ENCODE results near the gene PARD3. TPM values are rescaled to one million over a fixed set of nuclear protein-coding genes. Genes with fewer than 3 reads are reported as not detected.

Gene PARD3
- polyA plus RNA-seq, 1 donor from 2014 or later: 12.4 TPM

GRCh38 chr10:34186745-34187144 is 628.4 kb downstream of the PARD3 start:
- Histone ChIP-seq H3K79me2 (replicated peaks; ENCODE audit: insufficient read depth, low read length) (no peaks in the 10 kb centered on the region), H3K27ac (ENCODE audit: low read length) (no peak overlapping the region), H3K9me3 (ENCODE audit: low read length) (no peaks in the 10 kb centered on the region), H3K4me2 (ENCODE audit: low read length) (no peak overlapping the region), H4K20me1 (ENCODE audit: insufficient read depth) (no peaks in the 10 kb centered on the region), H2AFZ (ENCODE audit: low read depth, low read length) (no peak overlapping the region), H3K36me3 (ENCODE audit: insufficient read depth, low read length) (no peaks in the 10 kb centered on the region), H3K9ac (ENCODE audit: low read length) (no peak overlapping the region), H3K27me3 (ENCODE audit: insufficient read depth, low read depth, low read length) (no peaks in the 10 kb centered on the region), H3K9me2 (ENCODE audit: insufficient read depth, low read length) (no peaks in the 10 kb centered on the region), H3F3A (ENCODE audit: insufficient read depth, low read length, poor library complexity, severe bottlenecking) (no peaks in the 10 kb centered on the region), H3K4me3 (ENCODE audit: low read length) (no peak overlapping the region)
- TF ChIP-seq RAD21 (conservative IDR thresholded peaks at IDR 0.05) (no peak), CTCF (IDR thresholded peaks at IDR 0.05; ENCODE audit: poor library complexity, severe bottlenecking) (no peak), SMC3 (conservative IDR thresholded peaks at IDR 0.05; ENCODE audit: poor library complexity) (no peak), POLR2AphosphoS5 (IDR thresholded peaks at IDR 0.05) (no peak), MXI1 (conservative IDR thresholded peaks at IDR 0.05; ENCODE audit: poor library complexity, severe bottlenecking) (no peak), TAF1 (IDR thresholded peaks at IDR 0.05; ENCODE audit: low read depth) (no peak), EZH2 (IDR thresholded peaks at IDR 0.05; ENCODE audit: borderline replicate concordance, insufficient read depth, low read length, poor library complexity, severe bottlenecking) (no peak), REST (IDR thresholded peaks at IDR 0.05; ENCODE audit: borderline replicate concordance) (no peak), EP300 (conservative IDR thresholded peaks at IDR 0.05; ENCODE audit: poor library complexity, severe bottlenecking) (no peak)

- no peak for TF ChIP-seq SMC3 (conservative IDR thresholded peaks at IDR 0.05; ENCODE audit: poor library complexity)
- no peak for TF ChIP-seq REST (IDR thresholded peaks at IDR 0.05; ENCODE audit: borderline replicate concordance)
- no peak for TF ChIP-seq MXI1 (conservative IDR thresholded peaks at IDR 0.05; ENCODE audit: poor library complexity, severe bottlenecking)
- TF ChIP-seq EP300 (conservative IDR thresholded peaks at IDR 0.05; ENCODE audit: poor library complexity, severe bottlenecking): no peak
- no peak for TF ChIP-seq RAD21 (conservative IDR thresholded peaks at IDR 0.05)
- TF ChIP-seq POLR2AphosphoS5 (IDR thresholded peaks at IDR 0.05): no peak
- no peak for TF ChIP-seq TAF1 (IDR thresholded peaks at IDR 0.05; ENCODE audit: low read depth)
- TF ChIP-seq EZH2 (IDR thresholded peaks at IDR 0.05; ENCODE audit: borderline replicate concordance, insufficient read depth, low read length, poor library complexity, severe bottlenecking): no peak
- no peak for TF ChIP-seq CTCF (IDR thresholded peaks at IDR 0.05; ENCODE audit: poor library complexity, severe bottlenecking)
- H3K79me2 ChIP-seq (replicated peaks; ENCODE audit: insufficient read depth, low read length): no peaks in the 10 kb centered on the region
- no peaks in the 10 kb centered on the region for H3K9me2 ChIP-seq (ENCODE audit: insufficient read depth, low read length)
- H3K9ac ChIP-seq (ENCODE audit: low read length): no peak overlapping the region
- H3K27me3 ChIP-seq (ENCODE audit: insufficient read depth, low read depth, low read length): no peaks in the 10 kb centered on the region
- no peak overlapping the region for H3K4me2 ChIP-seq (ENCODE audit: low read length)
- no peaks in the 10 kb centered on the region for H3F3A ChIP-seq (ENCODE audit: insufficient read depth, low read length, poor library complexity, severe bottlenecking)
- H3K27ac ChIP-seq (ENCODE audit: low read length): no peak overlapping the region
- no peak overlapping the region for H2AFZ ChIP-seq (ENCODE audit: low read depth, low read length)
- H3K9me3 ChIP-seq (ENCODE audit: low read length): no peaks in the 10 kb centered on the region
- H3K36me3 ChIP-seq (ENCODE audit: insufficient read depth, low read length): no peaks in the 10 kb centered on the region
- H4K20me1 ChIP-seq (ENCODE audit: insufficient read depth): no peaks in the 10 kb centered on the region
- H3K4me3 ChIP-seq (ENCODE audit: low read length): no peak overlapping the region
These were observed 629.1 kb downstream of the PARD3 start for GRCh38 chr10:34185998-34186397.
